ENCODE data around the gene C14orf93. TPM values are rescaled to one million over a fixed set of nuclear protein-coding genes. Genes with fewer than 3 reads are reported as not detected.

Gene C14orf93
- total RNA-seq, 1 experiment from 2014 or later = 9.9 TPM

- POLR2A ChIA-PET (ENCODE audit: low non-redundant PET) = interaction anchor here (0.6 to 0.9 kb wide), 3 partner anchors 9 to 113 kb away, joined by 3 to 13 read pairs (median 5); partner anchors contain the start of genes ACIN1 and C14orf119
- peak; percentile 37 for DNase-seq (ENCODE audit: low spot score)
- BruUV-seq (replicated peaks) = TSS peak; percentile 44
These were observed 28.0 kb downstream of the C14orf93 start for GRCh38 chr14:22981876-22982476.

GRCh38 chr14:22981090-22981875, 28.7 kb downstream of the C14orf93 start:
- H3K9me3 ChIP-seq (ENCODE audit: low read depth, low read length, poor library complexity, severe bottlenecking) = no peaks in the 10 kb centered on the region
- TF ChIP-seq CTCF (conservative IDR thresholded peaks at IDR 0.05; ENCODE audit: low read depth, low read length) = no peak
- no peak for TF ChIP-seq EZH2 (IDR thresholded peaks at IDR 0.05; ENCODE audit: borderline replicate concordance, low read depth, low read length, poor library complexity, severe bottlenecking)
- no TSS peak for BruUV-seq (replicated peaks)
- peak overlapping the region; percentile 86 for H3K4me3 ChIP-seq (ENCODE audit: low read depth, low read length, poor library complexity, severe bottlenecking)
- no peak for DNase-seq (ENCODE audit: low spot score)
- POLR2A ChIA-PET (ENCODE audit: low non-redundant PET) = interaction anchor here (0.6 kb wide), 1 partner anchor 114 kb away, joined by 5 read pairs; the partner anchor contains the start of genes ACIN1 and C14orf119
- peaks cover 12% of the 10 kb centered on the region for H3K36me3 ChIP-seq (ENCODE audit: insufficient read depth, low read length, poor library complexity, severe bottlenecking)
- H3K27ac ChIP-seq (ENCODE audit: low read depth, low read length, poor library complexity, severe bottlenecking) = peak overlapping the region; percentile 86
- intact Hi-C loops (cut with micrococcal nuclease; ENCODE audit: unreplicated experiment) = loop anchor here (5.0 kb wide), 4 partner anchors 54 to 674 kb away; partner anchors contain the start of gene PRMT5
- CTCF ChIA-PET = interaction anchor here (0.6 to 1.5 kb wide), 8 partner anchors 13 to 96 kb away, joined by 3 to 8 read pairs (median 4); no protein-coding TSS in a partner anchor
- H3K4me1 ChIP-seq (ENCODE audit: insufficient read depth, low read length, poor library complexity, severe bottlenecking) = peaks cover 39% of the 10 kb centered on the region
- H3K27me3 ChIP-seq (replicated peaks; ENCODE audit: insufficient read depth, low read depth, low read length, poor library complexity) = no peaks in the 10 kb centered on the region

More at GRCh38 chr14:22981876-22982476, 28.0 kb downstream of the C14orf93 start:
- peak overlapping the region; percentile 86 for H3K27ac ChIP-seq (ENCODE audit: low read depth, low read length, poor library complexity, severe bottlenecking)
- peak overlapping the region; percentile 86 for H3K4me3 ChIP-seq (ENCODE audit: low read depth, low read length, poor library complexity, severe bottlenecking)
- intact Hi-C loops (cut with micrococcal nuclease; ENCODE audit: unreplicated experiment) = loop anchor here (1.0 to 5.0 kb wide), 6 partner anchors 23 to 675 kb away; partner anchors contain the start of gene PRMT5
- peaks cover 8% of the 10 kb centered on the region for H3K36me3 ChIP-seq (ENCODE audit: insufficient read depth, low read length, poor library complexity, severe bottlenecking)
- H3K27me3 ChIP-seq (replicated peaks; ENCODE audit: insufficient read depth, low read depth, low read length, poor library complexity) = no peaks in the 10 kb centered on the region
- no peaks in the 10 kb centered on the region for H3K9me3 ChIP-seq (ENCODE audit: low read depth, low read length, poor library complexity, severe bottlenecking)
- CTCF ChIA-PET = interaction anchor here (0.6 to 1.5 kb wide), 10 partner anchors 12 to 159 kb away, joined by 3 to 8 read pairs (median 4); no protein-coding TSS in a partner anchor
- TF ChIP-seq EZH2 (IDR thresholded peaks at IDR 0.05; ENCODE audit: borderline replicate concordance, low read depth, low read length, poor library complexity, severe bottlenecking) (no peak), CTCF (conservative IDR thresholded peaks at IDR 0.05; ENCODE audit: low read depth, low read length) (no peak)
- peaks cover 32% of the 10 kb centered on the region for H3K4me1 ChIP-seq (ENCODE audit: insufficient read depth, low read length, poor library complexity, severe bottlenecking)

GRCh38 chr14:22980672-22981089, 29.3 kb downstream of the C14orf93 start:
- intact Hi-C loops (cut with micrococcal nuclease; ENCODE audit: unreplicated experiment) = loop anchor here (5.0 kb wide), 4 partner anchors 53 to 673 kb away; partner anchors contain the start of gene PRMT5
- no TSS peak for BruUV-seq (replicated peaks)
- CTCF ChIA-PET = interaction anchor here (0.6 kb wide), 1 partner anchor 81 kb away, joined by 4 read pairs; no protein-coding TSS in a partner anchor

More at GRCh38 chr14:22980672-22981089, 29.3 kb downstream of the C14orf93 start:
- POLR2A ChIA-PET (ENCODE audit: low non-redundant PET) = no interaction called here
- H3K4me3 ChIP-seq (ENCODE audit: low read depth, low read length, poor library complexity, severe bottlenecking) = peak overlapping the region; percentile 86
- DNase-seq (ENCODE audit: low spot score) = peak; percentile 70
- no peaks in the 10 kb centered on the region for H3K9me3 ChIP-seq (ENCODE audit: low read depth, low read length, poor library complexity, severe bottlenecking)
- peak overlapping the region; percentile 86 for H3K27ac ChIP-seq (ENCODE audit: low read depth, low read length, poor library complexity, severe bottlenecking)
- TF ChIP-seq EZH2 (IDR thresholded peaks at IDR 0.05; ENCODE audit: borderline replicate concordance, low read depth, low read length, poor library complexity, severe bottlenecking) = no peak
- TF ChIP-seq CTCF (conservative IDR thresholded peaks at IDR 0.05; ENCODE audit: low read depth, low read length) = no peak
- H3K27me3 ChIP-seq (replicated peaks; ENCODE audit: insufficient read depth, low read depth, low read length, poor library complexity) = no peaks in the 10 kb centered on the region
- peaks cover 41% of the 10 kb centered on the region for H3K4me1 ChIP-seq (ENCODE audit: insufficient read depth, low read length, poor library complexity, severe bottlenecking)
- H3K36me3 ChIP-seq (ENCODE audit: insufficient read depth, low read length, poor library complexity, severe bottlenecking) = peaks cover 16% of the 10 kb centered on the region
